Pancreas (tissue), 10 donors: ENCODE data around the gene NLGN2. TPM values are rescaled to one million over a fixed set of nuclear protein-coding genes. Genes with fewer than 3 reads are reported as not detected.

Experiments used
- ATAC-seq, 4 donors: fragments of 200-7000 bp; cut with Tn5 transposase; one replicate each; pipeline versions ENCODE4 v1.8.0 to v1.9.1; 2020; ENCODE audit warnings: mild to moderate bottlenecking in 4 of 4, moderate library complexity in 4 of 4
- DNase-seq, 6 donors: peaks; one replicate each; pipeline ENCODE4 v3.0.0-alpha.2; 2020
- FAIRE-seq: peaks from 2 replicates; lab custom pipeline; 2012; peaks lifted over from hg19 to GRCh38; lab: Jason Lieb, UNC
- H3K27ac ChIP-seq, 4 donors: fragments of 200-600 bp; sonication (generic); 1 replicate in 3 of 4; 2 replicates in 1 of 4; pipeline versions ENCODE4 v1.5.0 to v1.8.0; 2020
- H3K27me3 ChIP-seq, 4 donors: fragments of 200-600 bp; one replicate each; pipeline ENCODE4 v1.8.0; 2021
- H3K36me3 ChIP-seq, 3 donors: fragments of 200-600 bp; sonication (generic) in 1 of 3; one replicate each; pipeline versions ENCODE4 v1.5.0 to v1.8.0; 2020 to 2021
- H3K4me1 ChIP-seq, 3 donors: fragments of 200-600 bp; one replicate each; pipeline ENCODE4 v1.8.0; 2021
- H3K4me3 ChIP-seq, 4 donors: fragments of 200-600 bp; sonication (generic) in 2 of 4; one replicate each; pipeline versions ENCODE4 v1.5.0 to v1.8.0; 2020 to 2021
- H3K9me3 ChIP-seq, 4 donors: fragments of 200-600 bp; one replicate each; pipeline ENCODE4 v1.8.0; 2021
- WGBS, 2 donors: extraction: QIAGEN DNeasy Blood & Tissue Kit; methylation state at CpG; one replicate each; pipeline ENCODE4 v1.1.7; 2013; 5-methylcytosine and 5-hydroxymethylcytosine counted together
- intact Hi-C, 3 donors: fragments of 100-400 bp; cut with DNase I; formaldehyde crosslinking; loops; one replicate each; pipeline versions ENCODE4 v1.11.1 to v1.14.2; 2022
- polyA plus RNA-seq, 2 donors: library from polyadenylated mRNA; stranded (reverse); fragments of 200-250 nt; gene quantifications; one replicate each; pipeline ENCODE4 v1.2.3, GENCODE V29; 2013
- total RNA-seq, 6 donors: library from RNA; stranded (reverse); fragmentation: NEBNext Ultra II Directional in 4 of 6; extraction: Animal tissue kit (Norgen Biotek cat#: 25700) in 4 of 6; gene quantifications; one replicate each; pipeline versions ENCODE4 v1.2.1 to v1.2.4, GENCODE V29; 2021 to 2023
- TF ChIP-seq, protein P1 (sequence below), 4 donors: fragments of 200-600 bp; sonication (generic) in 3 of 4; IDR thresholded peaks; one replicate each; pipeline versions ENCODE4 v1.5.0 to v1.8.0; 2021; ENCODE audit warnings: antibody characterized with exemption in 4 of 4
- donor health status: healthy with polysubstance abuse.
- donor health status: DM: no; HTN: no; CAD: no; lungs with moderate emphysema.
- donor health status: DM: no; HTN: no; CAD: no.
- donor health status: control.
- donor health status: control.
- donor health status: Bipolar disorder and iron deficiency.
- donor health status: DM: yes; HTN: yes; CAD: no.
- donor health status: DM: no; HTN: no; CAD: no.
- donor health status: DM: no; HTN: no; CAD: no.
- donor health status: DM: yes; HTN: yes; CAD: no.

Gene NLGN2
- total and polyA plus RNA-seq, 8 donors = 2.9 to 13.7 (median 5.4) TPM

DNA sequence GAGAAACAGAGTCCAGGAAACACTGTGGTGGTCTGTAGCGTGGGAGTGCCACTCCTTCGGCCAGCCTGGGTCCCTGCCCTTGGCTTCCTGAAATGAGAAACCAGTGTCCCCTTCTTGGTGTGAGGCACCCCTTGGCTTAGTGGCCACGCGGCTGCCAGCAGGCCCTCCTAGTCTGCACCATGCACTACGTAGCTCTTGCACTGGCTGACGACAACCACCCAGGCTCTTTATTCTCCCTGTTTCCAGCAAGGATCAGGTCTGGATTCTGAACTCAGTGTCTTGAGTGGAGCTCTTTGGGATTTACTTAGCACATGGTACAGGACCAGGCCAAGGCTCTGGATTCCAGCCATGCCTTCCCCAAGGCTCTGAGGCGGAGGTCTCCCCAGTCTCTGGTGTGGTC is 19.9 kb downstream of the NLGN2 start:
- TF ChIP-seq, protein P1, sequence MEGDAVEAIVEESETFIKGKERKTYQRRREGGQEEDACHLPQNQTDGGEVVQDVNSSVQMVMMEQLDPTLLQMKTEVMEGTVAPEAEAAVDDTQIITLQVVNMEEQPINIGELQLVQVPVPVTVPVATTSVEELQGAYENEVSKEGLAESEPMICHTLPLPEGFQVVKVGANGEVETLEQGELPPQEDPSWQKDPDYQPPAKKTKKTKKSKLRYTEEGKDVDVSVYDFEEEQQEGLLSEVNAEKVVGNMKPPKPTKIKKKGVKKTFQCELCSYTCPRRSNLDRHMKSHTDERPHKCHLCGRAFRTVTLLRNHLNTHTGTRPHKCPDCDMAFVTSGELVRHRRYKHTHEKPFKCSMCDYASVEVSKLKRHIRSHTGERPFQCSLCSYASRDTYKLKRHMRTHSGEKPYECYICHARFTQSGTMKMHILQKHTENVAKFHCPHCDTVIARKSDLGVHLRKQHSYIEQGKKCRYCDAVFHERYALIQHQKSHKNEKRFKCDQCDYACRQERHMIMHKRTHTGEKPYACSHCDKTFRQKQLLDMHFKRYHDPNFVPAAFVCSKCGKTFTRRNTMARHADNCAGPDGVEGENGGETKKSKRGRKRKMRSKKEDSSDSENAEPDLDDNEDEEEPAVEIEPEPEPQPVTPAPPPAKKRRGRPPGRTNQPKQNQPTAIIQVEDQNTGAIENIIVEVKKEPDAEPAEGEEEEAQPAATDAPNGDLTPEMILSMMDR (IDR thresholded peaks at IDR 0.05) = no peak
- H3K36me3 ChIP-seq = no peaks in the 10 kb centered on the region
- no peaks in the 10 kb centered on the region for H3K4me1 ChIP-seq
- WGBS, 2 donors = 89 to 92% methylated on average over 7 of the region's 7 CpGs
- H3K4me3 ChIP-seq = no peak overlapping the region
- DNase-seq (no peak), ATAC-seq (no peak), FAIRE-seq (no peak)
- intact Hi-C loops = no loop called here
- H3K9me3 ChIP-seq = no peaks in the 10 kb centered on the region
- H3K27me3 ChIP-seq = no peaks in the 10 kb centered on the region
- no peak overlapping the region for H3K27ac ChIP-seq

DNA sequence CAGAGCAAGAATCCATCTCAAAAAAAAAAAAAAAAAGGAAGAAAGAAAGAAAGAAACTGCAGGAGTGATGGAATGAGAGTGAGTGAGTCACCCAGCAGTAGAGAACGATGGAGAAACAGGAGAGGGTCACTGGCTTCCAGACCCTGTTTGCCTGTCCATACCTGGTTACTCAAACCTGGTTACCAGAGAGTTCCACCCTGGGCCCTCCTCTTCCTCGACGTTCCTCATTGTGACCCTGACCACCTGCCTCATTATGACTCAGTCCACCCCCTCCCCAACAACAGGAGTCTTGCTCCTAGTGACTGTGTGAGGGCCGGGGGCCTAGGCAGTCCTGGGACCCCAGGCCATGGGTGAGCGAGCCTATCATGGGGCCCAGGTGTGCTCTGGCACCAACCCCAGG is 20.9 kb downstream of the NLGN2 start, which contains the start of gene SPEM3:
TSS of gene SPEM3 (plus strand) at position 301 of the 400 bp plus-strand sequence. CDS start at position 347, 46 bp downstream.
- TF ChIP-seq, protein P1 (IDR thresholded peaks at IDR 0.05) = no peak
- 46 to 64% methylated on average over 5 of the region's 5 CpGs for WGBS, 2 donors
- H3K4me3 ChIP-seq = no peak within 1 kb of the TSS
- no peaks in the 10 kb centered on the region for H3K4me1 ChIP-seq
- H3K9me3 ChIP-seq = no peaks in the 10 kb centered on the region
- no peaks in the 10 kb centered on the region for H3K27me3 ChIP-seq
- H3K27ac ChIP-seq = no peak within 1 kb of the TSS
- DNase-seq = no peak
- no peak for ATAC-seq
- FAIRE-seq = no peak
- intact Hi-C loops = no loop called here
- H3K36me3 ChIP-seq = no peaks in the 10 kb centered on the region

DNA sequence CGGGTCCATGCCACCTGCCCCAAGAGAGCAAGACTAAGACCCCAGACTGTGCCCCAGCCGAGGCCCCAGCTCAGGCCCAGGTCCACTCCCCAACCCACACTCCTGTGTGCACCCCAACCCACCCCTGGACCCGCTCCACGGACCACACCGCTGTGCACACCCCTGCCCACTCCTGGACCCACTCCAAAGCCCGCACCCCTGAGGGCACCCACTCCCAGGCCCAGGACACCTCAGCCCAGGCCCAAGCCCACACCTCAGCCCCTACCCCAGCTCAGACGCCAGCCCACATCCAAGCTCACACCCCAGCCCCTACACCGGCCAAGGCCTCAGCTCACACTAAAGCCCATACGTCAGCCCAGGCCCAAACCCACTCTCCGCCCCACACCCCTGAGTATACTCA is 22.1 kb downstream of the NLGN2 start:
- Histone ChIP-seq H3K4me1 (no peaks in the 10 kb centered on the region), H3K27ac (no peak overlapping the region), H3K9me3 (no peaks in the 10 kb centered on the region), H3K36me3 (no peaks in the 10 kb centered on the region), H3K27me3 (no peaks in the 10 kb centered on the region), H3K4me3 (no peak overlapping the region)
- FAIRE-seq (no peak), DNase-seq (peak in 1 of 6 donors; percentile 74), ATAC-seq (no peak)
- TF ChIP-seq, protein P1 (IDR thresholded peaks at IDR 0.05) = no peak
- intact Hi-C loops = loop anchor here in 2 of 3 donors (10.0 kb wide), 1 partner anchor 75 kb away; the partner anchor contains the start of genes KCTD11 (in 2 of the 2) and TMEM95 (in 2 of the 2)
- 84 to 90% methylated on average over 10 of the region's 10 CpGs for WGBS, 2 donors

DNA sequence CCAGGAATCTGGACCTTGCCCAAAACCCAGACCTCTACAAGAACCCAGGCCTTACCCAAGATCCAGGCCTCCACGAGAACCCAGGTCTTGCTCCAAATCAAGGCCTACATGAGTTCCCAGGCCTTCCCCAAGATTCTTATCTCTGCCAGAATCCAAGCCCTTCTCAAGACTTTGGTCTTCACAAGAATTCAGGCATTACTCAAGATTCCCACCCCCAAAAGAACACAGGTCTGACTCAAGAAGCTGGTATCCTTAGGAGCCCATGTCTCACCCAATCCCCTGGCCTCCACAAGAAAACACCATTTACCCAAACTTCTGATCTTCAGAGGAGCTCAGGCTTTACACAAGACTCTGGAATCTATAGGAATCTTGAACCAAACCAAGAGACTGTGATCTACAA is 23.6 kb downstream of the NLGN2 start:
- TF ChIP-seq, protein P1 (IDR thresholded peaks at IDR 0.05) = no peak
- H3K27me3 ChIP-seq = no peaks in the 10 kb centered on the region
- peaks cover 0 to under 1% (median 0%) of the 10 kb centered on the region in 3 donors for H3K4me1 ChIP-seq
- no peak for ATAC-seq
- H3K4me3 ChIP-seq = no peak overlapping the region
- no peaks in the 10 kb centered on the region for H3K9me3 ChIP-seq
- no peak for FAIRE-seq
- no peaks in the 10 kb centered on the region for H3K36me3 ChIP-seq
- no peak for DNase-seq
- no peak overlapping the region for H3K27ac ChIP-seq
- intact Hi-C loops = loop anchor here in 2 of 3 donors (10.0 kb wide), 1 partner anchor 76 kb away; the partner anchor contains the start of genes KCTD11 (in 2 of the 2) and TMEM95 (in 2 of the 2)
- 84 to 94% methylated on average over 1 of the region's 1 CpG for WGBS, 2 donors

DNA sequence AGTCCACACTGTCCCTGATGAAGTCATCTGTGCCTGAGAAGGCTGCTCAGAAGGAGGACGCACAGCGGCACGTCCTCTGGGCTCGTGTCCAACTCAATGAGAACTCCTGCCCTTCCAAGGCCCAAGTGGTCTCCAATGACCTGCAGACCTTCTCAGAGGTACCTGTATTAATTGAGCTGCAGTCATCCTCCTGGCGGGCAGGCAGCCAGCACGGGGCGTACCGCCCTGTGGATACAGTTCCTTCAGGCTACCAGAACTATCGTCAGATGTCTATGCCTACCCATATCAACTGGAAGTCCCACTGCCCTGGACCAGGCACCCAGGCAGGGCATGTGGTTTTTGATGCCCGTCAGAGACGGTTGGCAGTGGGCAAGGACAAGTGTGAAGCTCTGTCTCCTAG is 24.7 kb downstream of the NLGN2 start:
- FAIRE-seq (no peak), DNase-seq (peak in 1 of 6 donors; percentile 42), ATAC-seq (no peak)
- Histone ChIP-seq H3K27me3 (no peaks in the 10 kb centered on the region), H3K4me1 (peaks cover 0 to 6% (median 2%) of the 10 kb centered on the region in 3 donors), H3K27ac (no peak overlapping the region), H3K9me3 (no peaks in the 10 kb centered on the region), H3K4me3 (no peak overlapping the region), H3K36me3 (no peaks in the 10 kb centered on the region)
- intact Hi-C loops = loop anchor here in 2 of 3 donors (10.0 kb wide), 1 partner anchor 77 kb away; the partner anchor contains the start of genes KCTD11 (in 2 of the 2) and TMEM95 (in 2 of the 2)
- TF ChIP-seq, protein P1 (IDR thresholded peaks at IDR 0.05) = no peak
- 84 to 89% methylated on average over 11 of the region's 11 CpGs for WGBS, 2 donors
